Measurements from ENCODE around the gene EIF5AL1. TPM values are rescaled to one million over a fixed set of nuclear protein-coding genes. Genes with fewer than 3 reads are reported as not detected.
A peak's percentile ranks its signal among the peaks of the same experiment; 100 is the strongest.

The EIF5AL1 gene
- total RNA-seq, 1 experiment from 2014 or later: 0.17 TPM

DNA sequence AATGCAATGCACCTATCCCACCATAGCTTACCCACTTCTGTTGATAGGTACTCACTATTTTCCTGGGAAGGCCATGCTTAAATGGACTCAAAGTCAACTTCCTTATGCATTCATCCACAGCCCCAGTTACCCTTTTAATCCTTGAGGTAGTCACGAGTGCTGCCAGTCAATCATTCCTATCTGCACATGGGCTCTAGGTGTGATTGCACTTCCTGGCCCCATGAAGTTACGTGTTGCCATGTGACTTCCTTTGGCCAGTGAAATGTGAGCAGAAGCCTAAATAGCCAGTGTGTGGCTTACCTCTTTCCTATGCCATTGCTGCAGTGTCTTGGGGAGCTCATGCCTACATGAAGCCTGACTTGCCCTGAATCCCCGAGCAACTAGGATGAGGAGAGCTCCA lies 23.5 kb upstream of the EIF5AL1 start (continued):
- TF ChIP-seq, protein P1, sequence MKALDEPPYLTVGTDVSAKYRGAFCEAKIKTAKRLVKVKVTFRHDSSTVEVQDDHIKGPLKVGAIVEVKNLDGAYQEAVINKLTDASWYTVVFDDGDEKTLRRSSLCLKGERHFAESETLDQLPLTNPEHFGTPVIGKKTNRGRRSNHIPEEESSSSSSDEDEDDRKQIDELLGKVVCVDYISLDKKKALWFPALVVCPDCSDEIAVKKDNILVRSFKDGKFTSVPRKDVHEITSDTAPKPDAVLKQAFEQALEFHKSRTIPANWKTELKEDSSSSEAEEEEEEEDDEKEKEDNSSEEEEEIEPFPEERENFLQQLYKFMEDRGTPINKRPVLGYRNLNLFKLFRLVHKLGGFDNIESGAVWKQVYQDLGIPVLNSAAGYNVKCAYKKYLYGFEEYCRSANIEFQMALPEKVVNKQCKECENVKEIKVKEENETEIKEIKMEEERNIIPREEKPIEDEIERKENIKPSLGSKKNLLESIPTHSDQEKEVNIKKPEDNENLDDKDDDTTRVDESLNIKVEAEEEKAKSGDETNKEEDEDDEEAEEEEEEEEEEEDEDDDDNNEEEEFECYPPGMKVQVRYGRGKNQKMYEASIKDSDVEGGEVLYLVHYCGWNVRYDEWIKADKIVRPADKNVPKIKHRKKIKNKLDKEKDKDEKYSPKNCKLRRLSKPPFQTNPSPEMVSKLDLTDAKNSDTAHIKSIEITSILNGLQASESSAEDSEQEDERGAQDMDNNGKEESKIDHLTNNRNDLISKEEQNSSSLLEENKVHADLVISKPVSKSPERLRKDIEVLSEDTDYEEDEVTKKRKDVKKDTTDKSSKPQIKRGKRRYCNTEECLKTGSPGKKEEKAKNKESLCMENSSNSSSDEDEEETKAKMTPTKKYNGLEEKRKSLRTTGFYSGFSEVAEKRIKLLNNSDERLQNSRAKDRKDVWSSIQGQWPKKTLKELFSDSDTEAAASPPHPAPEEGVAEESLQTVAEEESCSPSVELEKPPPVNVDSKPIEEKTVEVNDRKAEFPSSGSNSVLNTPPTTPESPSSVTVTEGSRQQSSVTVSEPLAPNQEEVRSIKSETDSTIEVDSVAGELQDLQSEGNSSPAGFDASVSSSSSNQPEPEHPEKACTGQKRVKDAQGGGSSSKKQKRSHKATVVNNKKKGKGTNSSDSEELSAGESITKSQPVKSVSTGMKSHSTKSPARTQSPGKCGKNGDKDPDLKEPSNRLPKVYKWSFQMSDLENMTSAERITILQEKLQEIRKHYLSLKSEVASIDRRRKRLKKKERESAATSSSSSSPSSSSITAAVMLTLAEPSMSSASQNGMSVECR (CRISPR knock-in tag; IDR thresholded peaks at IDR 0.05; ENCODE audit: borderline replicate concordance): no peak
- TF ChIP-seq ESRRA (CRISPR knock-in tag; IDR thresholded peaks at IDR 0.05; ENCODE audit: borderline replicate concordance) (no peak), TCF7 (CRISPR knock-in tag; IDR thresholded peaks at IDR 0.05; ENCODE audit: low read depth) (no peak), CBFB (CRISPR knock-in tag; IDR thresholded peaks at IDR 0.05; ENCODE audit: low read depth) (no peak), NR1H2 (CRISPR knock-in tag; IDR thresholded peaks at IDR 0.05) (no peak), TP53 (CRISPR knock-in tag; IDR thresholded peaks at IDR 0.05) (no peak), ZNF121 (CRISPR knock-in tag; IDR thresholded peaks at IDR 0.05) (no peak), FOXP1 (CRISPR knock-in tag; IDR thresholded peaks at IDR 0.05; ENCODE audit: borderline replicate concordance) (no peak), EMX1 (CRISPR knock-in tag; IDR thresholded peaks at IDR 0.05) (no peak), MYBL2 (CRISPR knock-in tag; IDR thresholded peaks at IDR 0.05) (no peak)
- TF ChIP-seq, protein P2, sequence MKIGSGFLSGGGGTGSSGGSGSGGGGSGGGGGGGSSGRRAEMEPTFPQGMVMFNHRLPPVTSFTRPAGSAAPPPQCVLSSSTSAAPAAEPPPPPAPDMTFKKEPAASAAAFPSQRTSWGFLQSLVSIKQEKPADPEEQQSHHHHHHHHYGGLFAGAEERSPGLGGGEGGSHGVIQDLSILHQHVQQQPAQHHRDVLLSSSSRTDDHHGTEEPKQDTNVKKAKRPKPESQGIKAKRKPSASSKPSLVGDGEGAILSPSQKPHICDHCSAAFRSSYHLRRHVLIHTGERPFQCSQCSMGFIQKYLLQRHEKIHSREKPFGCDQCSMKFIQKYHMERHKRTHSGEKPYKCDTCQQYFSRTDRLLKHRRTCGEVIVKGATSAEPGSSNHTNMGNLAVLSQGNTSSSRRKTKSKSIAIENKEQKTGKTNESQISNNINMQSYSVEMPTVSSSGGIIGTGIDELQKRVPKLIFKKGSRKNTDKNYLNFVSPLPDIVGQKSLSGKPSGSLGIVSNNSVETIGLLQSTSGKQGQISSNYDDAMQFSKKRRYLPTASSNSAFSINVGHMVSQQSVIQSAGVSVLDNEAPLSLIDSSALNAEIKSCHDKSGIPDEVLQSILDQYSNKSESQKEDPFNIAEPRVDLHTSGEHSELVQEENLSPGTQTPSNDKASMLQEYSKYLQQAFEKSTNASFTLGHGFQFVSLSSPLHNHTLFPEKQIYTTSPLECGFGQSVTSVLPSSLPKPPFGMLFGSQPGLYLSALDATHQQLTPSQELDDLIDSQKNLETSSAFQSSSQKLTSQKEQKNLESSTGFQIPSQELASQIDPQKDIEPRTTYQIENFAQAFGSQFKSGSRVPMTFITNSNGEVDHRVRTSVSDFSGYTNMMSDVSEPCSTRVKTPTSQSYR (CRISPR knock-in tag; IDR thresholded peaks at IDR 0.05): no peak
- TF ChIP-seq, protein P3, sequence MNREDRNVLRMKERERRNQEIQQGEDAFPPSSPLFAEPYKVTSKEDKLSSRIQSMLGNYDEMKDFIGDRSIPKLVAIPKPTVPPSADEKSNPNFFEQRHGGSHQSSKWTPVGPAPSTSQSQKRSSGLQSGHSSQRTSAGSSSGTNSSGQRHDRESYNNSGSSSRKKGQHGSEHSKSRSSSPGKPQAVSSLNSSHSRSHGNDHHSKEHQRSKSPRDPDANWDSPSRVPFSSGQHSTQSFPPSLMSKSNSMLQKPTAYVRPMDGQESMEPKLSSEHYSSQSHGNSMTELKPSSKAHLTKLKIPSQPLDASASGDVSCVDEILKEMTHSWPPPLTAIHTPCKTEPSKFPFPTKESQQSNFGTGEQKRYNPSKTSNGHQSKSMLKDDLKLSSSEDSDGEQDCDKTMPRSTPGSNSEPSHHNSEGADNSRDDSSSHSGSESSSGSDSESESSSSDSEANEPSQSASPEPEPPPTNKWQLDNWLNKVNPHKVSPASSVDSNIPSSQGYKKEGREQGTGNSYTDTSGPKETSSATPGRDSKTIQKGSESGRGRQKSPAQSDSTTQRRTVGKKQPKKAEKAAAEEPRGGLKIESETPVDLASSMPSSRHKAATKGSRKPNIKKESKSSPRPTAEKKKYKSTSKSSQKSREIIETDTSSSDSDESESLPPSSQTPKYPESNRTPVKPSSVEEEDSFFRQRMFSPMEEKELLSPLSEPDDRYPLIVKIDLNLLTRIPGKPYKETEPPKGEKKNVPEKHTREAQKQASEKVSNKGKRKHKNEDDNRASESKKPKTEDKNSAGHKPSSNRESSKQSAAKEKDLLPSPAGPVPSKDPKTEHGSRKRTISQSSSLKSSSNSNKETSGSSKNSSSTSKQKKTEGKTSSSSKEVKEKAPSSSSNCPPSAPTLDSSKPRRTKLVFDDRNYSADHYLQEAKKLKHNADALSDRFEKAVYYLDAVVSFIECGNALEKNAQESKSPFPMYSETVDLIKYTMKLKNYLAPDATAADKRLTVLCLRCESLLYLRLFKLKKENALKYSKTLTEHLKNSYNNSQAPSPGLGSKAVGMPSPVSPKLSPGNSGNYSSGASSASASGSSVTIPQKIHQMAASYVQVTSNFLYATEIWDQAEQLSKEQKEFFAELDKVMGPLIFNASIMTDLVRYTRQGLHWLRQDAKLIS (CRISPR knock-in tag; IDR thresholded peaks at IDR 0.05; ENCODE audit: borderline replicate concordance): no peak

GRCh38 chr10:79490400-79491142 lies 21.8 kb upstream of the EIF5AL1 start:
- ATAC-seq: peak; percentile 17
- TF ChIP-seq, protein P4, sequence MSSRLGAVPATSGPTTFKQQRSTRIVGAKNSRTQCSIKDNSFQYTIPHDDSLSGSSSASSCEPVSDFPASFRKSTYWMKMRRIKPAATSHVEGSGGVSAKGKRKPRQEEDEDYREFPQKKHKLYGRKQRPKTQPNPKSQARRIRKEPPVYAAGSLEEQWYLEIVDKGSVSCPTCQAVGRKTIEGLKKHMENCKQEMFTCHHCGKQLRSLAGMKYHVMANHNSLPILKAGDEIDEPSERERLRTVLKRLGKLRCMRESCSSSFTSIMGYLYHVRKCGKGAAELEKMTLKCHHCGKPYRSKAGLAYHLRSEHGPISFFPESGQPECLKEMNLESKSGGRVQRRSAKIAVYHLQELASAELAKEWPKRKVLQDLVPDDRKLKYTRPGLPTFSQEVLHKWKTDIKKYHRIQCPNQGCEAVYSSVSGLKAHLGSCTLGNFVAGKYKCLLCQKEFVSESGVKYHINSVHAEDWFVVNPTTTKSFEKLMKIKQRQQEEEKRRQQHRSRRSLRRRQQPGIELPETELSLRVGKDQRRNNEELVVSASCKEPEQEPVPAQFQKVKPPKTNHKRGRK (CRISPR knock-in tag; IDR thresholded peaks at IDR 0.05; ENCODE audit: borderline replicate concordance): no peak
- no peak for TF ChIP-seq SOX15 (CRISPR knock-in tag; IDR thresholded peaks at IDR 0.05)
- H3K27me3 Mint-ChIP-seq (ENCODE audit: low read depth): peaks cover 17% of the 10 kb centered on the region
- H3K4me1 Mint-ChIP-seq: peaks cover 12% of the 10 kb centered on the region
- no peaks in the 10 kb centered on the region for H3K36me3 Mint-ChIP-seq
- CTCF ChIA-PET: interaction anchor here (0.5 to 5.9 kb wide), 3 partner anchors 21 to 1553 kb away, joined by 4 to 67 read pairs (median 10); no protein-coding TSS in a partner anchor
- H3K9me3 Mint-ChIP-seq: no peaks in the 10 kb centered on the region
- POLR2A ChIA-PET: no interaction called here
- no peak overlapping the region for H3K27ac Mint-ChIP-seq
- no peak for DNase-seq (ENCODE audit: low spot score)
- H3K4me3 Mint-ChIP-seq: no peak overlapping the region

Measured in WTC11 (cell line).